ENCODE measurements around the gene ASIC2. TPM values are rescaled to one million over a fixed set of nuclear protein-coding genes. Genes with fewer than 3 reads are reported as not detected.

ASIC2 gene
- total and polyA plus RNA-seq, 2 donors (not counting 3 experiments of a cell fraction or from before 2014, with no cell fraction given): not detected

DNA sequence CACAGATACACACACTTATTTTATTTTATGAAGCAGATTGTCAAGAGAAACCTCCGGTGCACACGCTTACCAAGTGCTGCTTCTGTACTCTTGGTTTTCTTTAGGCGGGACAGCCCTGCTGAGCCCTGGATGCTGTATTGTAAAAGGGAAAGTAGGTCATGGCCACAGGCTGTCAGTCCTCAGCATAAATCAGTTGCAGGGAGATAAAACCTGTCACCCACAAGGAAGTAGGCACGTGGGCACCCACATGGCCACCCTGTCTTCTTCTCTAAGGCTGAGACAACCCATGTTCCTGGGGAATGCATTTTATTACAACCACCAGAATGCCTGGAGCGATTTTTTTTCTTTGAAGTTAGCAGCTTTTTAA, 59.3 kb downstream of the ASIC2 start:
- intact Hi-C loops (cut with micrococcal nuclease): no loop called here
- H3K36me3 ChIP-seq (ENCODE audit: control insufficient read depth in 2 of 2, extremely low read depth in 1 of 2, insufficient read depth in 2 of 2, low read length in 2 of 2): no peaks in the 10 kb centered on the region
- ChIA-PET CTCF (no interaction called here), POLR2A (no interaction called here)
- H3K9me1 ChIP-seq (replicated peaks; ENCODE audit: control insufficient read depth, extremely low read depth, insufficient read depth, low read length): no peaks in the 10 kb centered on the region
- FAIRE-seq (no peak), DNase-seq (ENCODE audit: low read depth, low spot score) (no peak)
- dilution Hi-C loops (cut with MboI; ENCODE audit: extremely low pct_ligation_motif_present, low sequenced_read_pairs): no loop called here
- no peak overlapping the region for H2AFZ ChIP-seq (ENCODE audit: low read depth, low read length)
- TF ChIP-seq POLR2AphosphoS5 (IDR thresholded peaks at IDR 0.05; ENCODE audit: insufficient read depth, low read depth, low read length) (no peak), MYC (IDR thresholded peaks at IDR 0.05; ENCODE audit: low read depth, low read length) (no peak), EZH2 (IDR thresholded peaks at IDR 0.05; ENCODE audit: borderline replicate concordance, low read depth, low read length, severe bottlenecking) (no peak), GATA2 (IDR thresholded peaks at IDR 0.05; ENCODE audit: insufficient read depth, insufficient read length, low read depth, low read length) (no peak), JUN (IDR thresholded peaks at IDR 0.05; ENCODE audit: borderline replicate concordance, insufficient read depth, insufficient read length, low read depth) (no peak), POLR2A (IDR thresholded peaks at IDR 0.05; ENCODE audit: low read depth, low read length) (no peak), FOS (IDR thresholded peaks at IDR 0.05; ENCODE audit: borderline replicate concordance, insufficient read depth, low read length) (no peak)
- TF ChIP-seq, protein P1, sequence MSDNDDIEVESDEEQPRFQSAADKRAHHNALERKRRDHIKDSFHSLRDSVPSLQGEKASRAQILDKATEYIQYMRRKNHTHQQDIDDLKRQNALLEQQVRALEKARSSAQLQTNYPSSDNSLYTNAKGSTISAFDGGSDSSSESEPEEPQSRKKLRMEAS (IDR thresholded peaks at IDR 0.05; ENCODE audit: insufficient read depth, insufficient read length): no peak
- TF ChIP-seq, protein P2, sequence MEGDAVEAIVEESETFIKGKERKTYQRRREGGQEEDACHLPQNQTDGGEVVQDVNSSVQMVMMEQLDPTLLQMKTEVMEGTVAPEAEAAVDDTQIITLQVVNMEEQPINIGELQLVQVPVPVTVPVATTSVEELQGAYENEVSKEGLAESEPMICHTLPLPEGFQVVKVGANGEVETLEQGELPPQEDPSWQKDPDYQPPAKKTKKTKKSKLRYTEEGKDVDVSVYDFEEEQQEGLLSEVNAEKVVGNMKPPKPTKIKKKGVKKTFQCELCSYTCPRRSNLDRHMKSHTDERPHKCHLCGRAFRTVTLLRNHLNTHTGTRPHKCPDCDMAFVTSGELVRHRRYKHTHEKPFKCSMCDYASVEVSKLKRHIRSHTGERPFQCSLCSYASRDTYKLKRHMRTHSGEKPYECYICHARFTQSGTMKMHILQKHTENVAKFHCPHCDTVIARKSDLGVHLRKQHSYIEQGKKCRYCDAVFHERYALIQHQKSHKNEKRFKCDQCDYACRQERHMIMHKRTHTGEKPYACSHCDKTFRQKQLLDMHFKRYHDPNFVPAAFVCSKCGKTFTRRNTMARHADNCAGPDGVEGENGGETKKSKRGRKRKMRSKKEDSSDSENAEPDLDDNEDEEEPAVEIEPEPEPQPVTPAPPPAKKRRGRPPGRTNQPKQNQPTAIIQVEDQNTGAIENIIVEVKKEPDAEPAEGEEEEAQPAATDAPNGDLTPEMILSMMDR (IDR thresholded peaks at IDR 0.05; ENCODE audit: extremely low read depth in 1 of 2, insufficient read depth in 1 of 2, low read depth in 1 of 2, low read length in 2 of 2): no peak
- no peaks in the 10 kb centered on the region for H4K20me1 ChIP-seq (replicated peaks; ENCODE audit: control insufficient read depth, extremely low read depth, insufficient read depth, low read length)
- BruUV-seq (replicated peaks): no TSS peak
- peaks cover 5% of the 10 kb centered on the region for H3K4me1 ChIP-seq (ENCODE audit: control insufficient read depth, extremely low read depth, insufficient read depth, low read length)
- H3K4me3 ChIP-seq (replicated peaks in 1 of 3; ENCODE audit: insufficient read depth in 1 of 3, low read depth in 1 of 3, low read length in 3 of 3): no peak overlapping the region
- H3K9ac ChIP-seq (replicated peaks; ENCODE audit: extremely low read depth, insufficient read depth, low read length): no peak overlapping the region
- no peaks in the 10 kb centered on the region for H3K27me3 ChIP-seq (ENCODE audit: control insufficient read depth in 2 of 2, insufficient read depth in 2 of 2, low read length in 2 of 2)
- H3K4me2 ChIP-seq (ENCODE audit: insufficient read depth, low read length): no peak overlapping the region
- H3K9me3 ChIP-seq (replicated peaks; ENCODE audit: control insufficient read depth, insufficient read depth, low read length): no peaks in the 10 kb centered on the region
- no peaks in the 10 kb centered on the region for H3K79me2 ChIP-seq (ENCODE audit: control insufficient read depth, insufficient read depth, low read length)
- no peak overlapping the region for H3K27ac ChIP-seq (ENCODE audit: insufficient read depth, low read depth, low read length)

Measured in endothelial cell of umbilical vein (primary cell).